Measurements from ENCODE around the gene OR2AP1.
"Not testable (repeated sequence)": the region's sequence is repeated elsewhere in the genome, so short reads cannot be mapped to it uniquely, and the experiment has no call there.

Gene OR2AP1

DNA sequence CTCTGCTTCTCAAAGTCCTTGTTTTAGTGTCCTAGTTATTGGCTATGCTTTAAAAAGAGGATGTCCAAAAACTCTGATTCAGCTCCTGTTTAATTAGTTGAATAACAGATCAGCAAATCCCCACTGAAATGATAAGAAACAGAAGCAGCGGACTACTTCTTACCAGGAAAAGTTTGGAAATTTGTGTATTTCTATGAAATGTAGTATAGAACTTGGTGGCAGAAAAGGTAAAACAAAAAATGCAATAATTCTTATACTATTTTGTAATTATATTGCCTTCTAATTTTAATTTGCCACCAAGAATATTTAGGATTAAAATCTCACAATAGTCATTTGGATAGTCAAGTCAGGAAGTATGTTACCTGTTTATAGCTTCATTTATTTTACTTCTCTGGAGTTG, at the start of gene OR2AP1:
Gene OR2AP1, plus strand, starts transcription at position 301 of the 400 bp plus-strand sequence. CDS start 1,947 bp downstream, outside the sequence.
- DNase-seq (ENCODE audit: low read depth) = no peak
- TF ChIP-seq CTCF (IDR thresholded peaks at IDR 0.05; ENCODE audit: control insufficient read depth, extremely low read depth, insufficient read depth) = no peak
- no peak within 1 kb of the TSS for H3K4me3 ChIP-seq (ENCODE audit: low read depth, low read length)

DNA sequence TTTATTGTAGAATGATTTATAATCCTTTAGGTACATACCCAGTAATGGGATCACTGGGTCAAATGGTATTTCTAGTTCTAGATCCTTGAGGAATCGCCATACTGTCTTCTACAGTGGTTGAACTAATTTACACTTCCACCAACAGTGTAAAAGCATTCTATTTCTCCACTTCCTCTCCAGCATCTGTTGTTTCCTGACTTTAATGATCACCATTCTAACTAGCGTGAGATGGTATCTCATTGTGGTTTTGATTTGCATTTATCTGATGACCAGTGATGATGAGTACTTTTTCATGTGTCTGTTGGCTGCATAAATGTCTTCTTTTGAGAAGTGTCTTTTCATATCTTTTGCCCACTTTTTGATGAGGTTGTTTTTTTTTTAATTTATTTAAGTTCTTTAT, 24.0 kb upstream of the OR2AP1 start:
- not testable (repeated sequence) for H3K4me3 ChIP-seq (ENCODE audit: low read depth, low read length); DNase-seq (ENCODE audit: low read depth)

DNA sequence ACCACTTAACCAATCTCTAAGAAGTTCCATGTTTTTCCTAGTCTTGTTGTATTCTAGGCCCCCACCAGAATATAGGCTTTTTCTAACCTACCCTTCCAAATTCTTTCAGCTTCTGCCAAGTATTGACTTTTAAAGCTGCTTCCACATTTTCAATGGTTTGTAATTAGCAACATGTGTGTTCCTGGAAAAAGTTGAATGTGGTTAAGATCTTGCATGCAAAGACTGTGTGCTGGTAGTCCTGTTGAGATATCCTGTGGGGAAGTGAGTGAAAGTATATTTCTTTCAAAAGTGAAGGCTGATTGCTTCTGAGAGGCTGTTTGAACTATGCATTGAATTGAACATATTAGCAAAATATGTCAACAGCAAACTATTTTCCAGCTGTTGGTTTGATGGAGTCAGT, 23.5 kb upstream of the OR2AP1 start:
- no peak for TF ChIP-seq CTCF (IDR thresholded peaks at IDR 0.05; ENCODE audit: control insufficient read depth, extremely low read depth, insufficient read depth)
- no peak overlapping the region for H3K4me3 ChIP-seq (ENCODE audit: low read depth, low read length)
- no peak for DNase-seq (ENCODE audit: low read depth)

DNA sequence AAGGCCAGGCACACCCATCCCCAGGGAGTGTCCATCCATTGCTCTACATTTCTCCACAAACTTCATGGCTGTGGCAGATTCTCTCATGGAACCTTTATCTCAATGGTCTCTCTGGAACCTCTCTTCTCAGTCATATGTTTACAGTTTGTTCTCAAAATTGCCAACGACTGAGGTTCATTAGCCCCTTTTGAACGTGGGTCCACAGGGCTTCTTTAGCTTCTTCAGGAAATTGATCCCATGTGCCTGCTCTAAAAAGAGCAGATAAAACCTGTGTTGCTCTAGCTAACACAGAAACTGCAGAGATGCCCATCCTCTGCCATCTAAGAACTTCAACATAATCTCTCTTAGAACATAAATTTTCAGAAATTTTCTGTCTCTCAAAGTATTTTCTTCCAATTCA, 23.0 kb upstream of the OR2AP1 start, which contains the start of gene OR6C4:
Gene OR6C4, plus strand, starts transcription at position 301 of the 400 bp plus-strand sequence. CDS start 1,625 bp downstream, outside the sequence.
- DNase-seq (ENCODE audit: low read depth) = no peak
- no peak for TF ChIP-seq CTCF (IDR thresholded peaks at IDR 0.05; ENCODE audit: control insufficient read depth, extremely low read depth, insufficient read depth)
- no peak within 1 kb of the TSS for H3K4me3 ChIP-seq (ENCODE audit: low read depth, low read length)

DNA sequence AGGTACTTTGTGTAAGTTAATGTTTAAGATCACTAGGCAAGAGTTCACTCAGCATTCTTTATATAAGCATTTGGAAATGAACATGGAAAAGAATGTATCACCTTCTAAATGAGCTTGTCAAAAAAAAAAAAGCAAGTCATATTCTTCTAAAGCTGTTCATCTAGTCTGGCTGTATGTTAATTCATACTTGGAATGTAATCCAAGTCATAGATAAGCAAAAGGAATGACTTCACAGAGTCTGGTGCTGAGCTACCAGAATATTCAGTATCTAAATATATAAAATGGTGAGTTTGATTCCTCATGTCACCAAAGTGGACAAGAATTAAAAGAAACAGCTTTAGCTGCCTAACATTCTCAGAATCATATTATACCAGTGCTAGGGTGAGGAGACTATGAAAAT, 18.0 kb upstream of the OR2AP1 start:
- TF ChIP-seq CTCF (IDR thresholded peaks at IDR 0.05; ENCODE audit: control insufficient read depth, extremely low read depth, insufficient read depth) = no peak
- no peak overlapping the region for H3K4me3 ChIP-seq (ENCODE audit: low read depth, low read length)
- DNase-seq (ENCODE audit: low read depth) = no peak

DNA sequence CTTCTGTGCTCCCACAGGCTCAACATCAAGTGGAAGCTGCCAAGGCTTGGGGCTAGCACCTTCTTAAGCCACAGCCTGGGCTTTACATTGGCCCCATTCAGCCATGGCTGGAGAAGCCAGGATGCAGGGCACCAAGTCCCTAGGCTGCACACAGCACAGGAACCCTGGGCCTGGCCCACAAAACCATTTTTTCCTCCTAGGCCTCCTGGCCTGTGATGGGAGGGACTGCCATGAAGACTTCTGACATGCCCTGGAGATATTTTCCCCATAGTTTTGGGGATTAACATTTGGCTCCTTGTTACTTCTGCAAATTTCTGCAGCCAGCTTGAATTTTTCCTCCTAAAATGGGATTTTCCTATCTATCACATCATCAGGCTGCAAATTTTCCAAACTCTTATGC, 2.2 kb upstream of the OR2AP1 start:
- H3K4me3 ChIP-seq (ENCODE audit: low read depth, low read length); DNase-seq (ENCODE audit: low read depth): not testable (repeated sequence)

DNA sequence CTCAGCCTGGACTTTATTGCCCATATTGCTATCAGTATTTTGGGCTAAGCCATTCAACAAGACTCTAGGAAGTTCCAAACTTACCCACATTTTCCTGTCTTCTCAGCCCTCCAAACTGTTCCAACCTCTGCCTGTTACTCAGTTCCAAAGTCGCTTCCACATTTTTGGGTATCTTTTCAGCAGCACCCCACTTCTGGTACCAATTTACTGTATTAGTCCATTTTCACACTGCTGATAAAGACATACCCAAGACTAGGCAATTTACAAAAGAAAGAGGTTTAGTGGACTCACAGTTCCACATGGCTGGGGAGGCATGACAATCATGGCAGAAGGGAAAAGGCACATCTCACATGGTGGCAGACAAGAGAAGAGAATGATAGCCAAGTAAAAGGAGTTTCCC, 1.6 kb upstream of the OR2AP1 start:
- H3K4me3 ChIP-seq (ENCODE audit: low read depth, low read length); DNase-seq (ENCODE audit: low read depth): not testable (repeated sequence)

- H3K4me3 ChIP-seq (ENCODE audit: low read depth, low read length) = no peak overlapping the region
- no peak for TF ChIP-seq CTCF (IDR thresholded peaks at IDR 0.05; ENCODE audit: control insufficient read depth, extremely low read depth, insufficient read depth)
- no peak for DNase-seq (ENCODE audit: low read depth)
These were observed 9.8 kb downstream of the OR2AP1 start for GRCh38 chr12:55582066-55582465.

- no peak for TF ChIP-seq CTCF (IDR thresholded peaks at IDR 0.05; ENCODE audit: control insufficient read depth, extremely low read depth, insufficient read depth)
- no peak overlapping the region for H3K4me3 ChIP-seq (ENCODE audit: low read depth, low read length)
- no peak for DNase-seq (ENCODE audit: low read depth)
These were observed 13.5 kb downstream of the OR2AP1 start for GRCh38 chr12:55585817-55586216.

DNA sequence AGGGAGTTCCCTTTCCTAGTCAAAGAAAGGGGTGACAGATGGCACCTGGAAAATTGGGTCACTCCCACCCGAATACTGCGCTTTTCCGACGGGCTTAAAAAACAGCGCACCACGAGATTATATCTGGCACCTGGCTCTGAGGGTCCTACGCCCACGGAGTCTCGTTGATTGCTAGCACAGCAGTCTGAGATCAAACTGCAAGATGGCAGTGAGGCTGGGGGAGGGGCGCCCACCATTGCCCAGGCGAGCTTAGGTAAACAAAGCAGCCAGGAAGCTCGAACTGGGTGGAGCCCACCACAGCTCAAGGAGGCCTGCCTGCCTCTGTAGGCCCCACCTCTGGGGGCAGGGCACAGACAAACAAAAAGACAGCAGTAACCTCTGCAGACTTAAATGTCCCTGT, 17.9 kb downstream of the OR2AP1 start:
- DNase-seq (ENCODE audit: low read depth); H3K4me3 ChIP-seq (ENCODE audit: low read depth, low read length): not testable (repeated sequence)
